ENCODE measurements around the gene PIP5KL1. TPM values are rescaled to one million over a fixed set of nuclear protein-coding genes. Genes with fewer than 3 reads are reported as not detected.

The PIP5KL1 gene
- total RNA-seq, 3 donors from 2014 or later (not counting 1 experiment from before 2014, with no cell fraction given), result 0.52 to 1.4 (median 0.97) TPM

DNA sequence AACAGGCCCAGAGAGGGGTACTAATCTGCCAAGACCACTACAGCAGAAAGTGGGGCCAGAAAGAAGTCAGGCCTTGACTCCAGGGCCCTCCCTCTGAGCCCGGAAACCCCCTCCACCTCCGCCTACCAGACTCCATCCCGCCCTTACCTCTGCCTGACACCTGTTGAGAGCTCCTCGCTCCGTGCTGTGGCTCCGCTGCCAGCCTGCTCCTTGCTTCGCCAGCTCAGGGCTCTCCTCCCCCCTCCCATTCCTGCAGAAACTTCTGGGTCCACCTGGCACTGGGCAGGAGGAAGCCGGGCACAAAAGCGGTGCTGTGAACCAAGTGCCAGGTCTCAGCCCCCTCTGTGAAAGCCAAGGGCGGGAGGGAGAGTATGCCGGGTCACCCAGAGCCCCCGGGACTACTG, 24.8 kb downstream of the PIP5KL1 start:
- Histone ChIP-seq H3K27ac (ENCODE audit: low read length) (peak overlapping the region; percentile 96), H3K4me1 (ENCODE audit: control insufficient read depth, insufficient read depth, low read length) (peaks cover 75% of the 10 kb centered on the region), H3K36me3 (ENCODE audit: control insufficient read depth, insufficient read depth, low read length) (peaks cover 10% of the 10 kb centered on the region), H3K9me3 (ENCODE audit: control insufficient read depth, insufficient read depth, low read length) (no peaks in the 10 kb centered on the region), H3K27me3 (ENCODE audit: control insufficient read depth, insufficient read depth, low read length) (no peaks in the 10 kb centered on the region), H3K4me3 (ENCODE audit: low read length) (peak overlapping the region; percentile 54)
- peak; percentile 70 to 89 for DNase-seq
- ATAC-seq, result peak; percentile 54 to 76 (median 64)
- Mint-ChIP-seq H3K27me3 (ENCODE audit: low read depth in 2 of 2) (no peaks in the 10 kb centered on the region), H3K4me1 (peaks cover 33 to 54% of the 10 kb centered on the region in 2 donors), H3K4me3 (peak overlapping the region; percentile 99), H3K9me3 (no peaks in the 10 kb centered on the region), H3K36me3 (no peaks in the 10 kb centered on the region), H3K27ac (peak overlapping the region; percentile 100)
- TF ChIP-seq CTCF (IDR thresholded peaks at IDR 0.05), result no peak
- 22% methylated on average over 12 of the region's 12 CpGs for WGBS (ENCODE audit: insufficient coverage)
- intact Hi-C loops (cut with micrococcal nuclease), result loop anchor here (1.0 to 2.0 kb wide), 2 partner anchors 12 to 125 kb away; partner anchors contain the start of gene ST6GALNAC4

DNA sequence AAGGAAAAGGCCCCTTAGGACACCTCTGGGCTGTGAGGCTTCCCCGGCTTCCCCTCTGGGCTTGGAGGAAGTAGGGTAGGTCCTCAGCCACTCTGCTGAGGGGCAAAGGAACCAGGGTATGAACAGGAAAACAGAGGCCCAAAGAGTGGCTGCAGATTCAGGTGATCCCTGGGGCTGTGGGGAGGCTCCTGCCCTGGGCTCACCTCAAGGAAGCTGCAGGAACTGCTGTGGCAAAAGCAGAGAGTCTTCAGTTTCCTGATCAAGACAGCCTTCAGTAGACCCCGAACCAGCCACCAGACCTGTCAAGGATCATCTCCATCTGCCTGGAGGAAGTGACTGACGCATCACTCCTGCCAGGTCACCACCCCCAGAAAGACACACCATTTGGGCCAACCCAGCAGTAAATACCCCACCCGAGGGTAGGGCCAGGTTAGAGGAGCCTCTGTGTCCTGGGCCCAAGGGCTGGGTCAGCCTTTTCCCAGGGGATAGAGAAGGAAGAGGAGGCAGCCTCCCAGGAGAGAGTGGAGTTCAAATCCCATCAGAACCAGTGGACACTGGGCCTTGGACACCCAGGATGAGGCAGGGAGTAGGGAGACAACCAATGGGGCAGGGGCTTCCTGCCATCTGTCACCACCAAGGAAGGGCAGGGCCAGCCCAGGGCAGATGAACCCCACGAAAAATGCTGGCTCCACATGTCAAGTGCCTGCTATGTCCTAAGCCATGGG, 25.4 kb downstream of the PIP5KL1 start:
- H3K27me3 Mint-ChIP-seq (ENCODE audit: low read depth in 2 of 2), result no peaks in the 10 kb centered on the region
- TF ChIP-seq CTCF (IDR thresholded peaks at IDR 0.05), result no peak
- H3K27ac Mint-ChIP-seq, result peak overlapping the region; percentile 100
- peaks cover 76% of the 10 kb centered on the region for H3K4me1 ChIP-seq (ENCODE audit: control insufficient read depth, insufficient read depth, low read length)
- H3K4me1 Mint-ChIP-seq, result peaks cover 33 to 50% of the 10 kb centered on the region in 2 donors
- intact Hi-C loops (cut with micrococcal nuclease), result loop anchor here (2.0 kb wide), 1 partner anchor 124 kb away; no protein-coding TSS in a partner anchor
- ATAC-seq (peak; percentile 53 to 73 (median 58)), DNase-seq (peak; percentile 67 to 81)
- H3K9me3 ChIP-seq (ENCODE audit: control insufficient read depth, insufficient read depth, low read length), result no peaks in the 10 kb centered on the region
- no peaks in the 10 kb centered on the region for H3K36me3 Mint-ChIP-seq
- peak overlapping the region; percentile 96 for H3K27ac ChIP-seq (ENCODE audit: low read length)
- peaks cover 10% of the 10 kb centered on the region for H3K36me3 ChIP-seq (ENCODE audit: control insufficient read depth, insufficient read depth, low read length)
- no peaks in the 10 kb centered on the region for H3K9me3 Mint-ChIP-seq
- no peaks in the 10 kb centered on the region for H3K27me3 ChIP-seq (ENCODE audit: control insufficient read depth, insufficient read depth, low read length)
- H3K4me3 Mint-ChIP-seq, result peak overlapping the region; percentile 99
- peak overlapping the region; percentile 54 for H3K4me3 ChIP-seq (ENCODE audit: low read length)
- 3% methylated on average over 4 of the region's 5 CpGs for WGBS (ENCODE audit: insufficient coverage)

- Histone ChIP-seq H3K27ac (ENCODE audit: low read length) (peak overlapping the region; percentile 96), H3K36me3 (ENCODE audit: control insufficient read depth, insufficient read depth, low read length) (peaks cover 6% of the 10 kb centered on the region), H3K27me3 (ENCODE audit: control insufficient read depth, insufficient read depth, low read length) (no peaks in the 10 kb centered on the region), H3K4me1 (ENCODE audit: control insufficient read depth, insufficient read depth, low read length) (peaks cover 80% of the 10 kb centered on the region), H3K4me3 (ENCODE audit: low read length) (peak overlapping the region; percentile 54), H3K9me3 (ENCODE audit: control insufficient read depth, insufficient read depth, low read length) (no peaks in the 10 kb centered on the region)
- H3K4me1 Mint-ChIP-seq, result peaks cover 33 to 50% of the 10 kb centered on the region in 2 donors
- H3K36me3 Mint-ChIP-seq, result no peaks in the 10 kb centered on the region
- intact Hi-C loops (cut with micrococcal nuclease), result loop anchor here (2.0 kb wide), 1 partner anchor 124 kb away; no protein-coding TSS in a partner anchor
- H3K4me3 Mint-ChIP-seq, result peak overlapping the region; percentile 99
- H3K27ac Mint-ChIP-seq, result peak overlapping the region; percentile 100
- H3K27me3 Mint-ChIP-seq (ENCODE audit: low read depth in 2 of 2), result no peaks in the 10 kb centered on the region
- peak in 1 of 3 donors; percentile 0 for ATAC-seq
- no peak for TF ChIP-seq CTCF (IDR thresholded peaks at IDR 0.05)
- WGBS (ENCODE audit: insufficient coverage), result 19% methylated on average over 12 of the region's 12 CpGs
- no peaks in the 10 kb centered on the region for H3K9me3 Mint-ChIP-seq
- no peak for DNase-seq
These were observed 26.0 kb downstream of the PIP5KL1 start for GRCh38 chr9:127904561-127905003.
